Neuronal stem cell (in vitro differentiated cells): Measurements from ENCODE around the gene SEPTIN3.

Experiments
- DNase-seq: peaks from one replicate; pipeline ENCODE4 v3.0.0-alpha.2; 2013; ENCODE audit warnings: low spot score
- H2AFZ ChIP-seq: one replicate; pipeline ENCODE4 v1.6.1; 2013; ENCODE audit warnings: mild to moderate bottlenecking, low read length, inconsistent platforms
- H2AK5ac ChIP-seq: 2 replicates; pipeline ENCODE4 v1.6.1; 2013; ENCODE audit warnings: low read depth, mild to moderate bottlenecking, inconsistent platforms, low read length, moderate library complexity, mixed read lengths
- H2BK120ac ChIP-seq: 2 replicates; pipeline ENCODE4 v1.6.1; 2013; ENCODE audit warnings: low read depth, mild to moderate bottlenecking, inconsistent platforms, low read length, moderate library complexity, mixed read lengths
- H2BK12ac ChIP-seq: one replicate; pipeline ENCODE4 v1.6.1; 2013; ENCODE audit warnings: low read length, inconsistent platforms
- H2BK15ac ChIP-seq: 2 replicates; pipeline ENCODE4 v1.6.1; 2013; ENCODE audit warnings: mild to moderate bottlenecking, low read length, inconsistent platforms, mixed read lengths
- H2BK5ac ChIP-seq: one replicate; pipeline ENCODE4 v1.6.1; 2013; ENCODE audit warnings: inconsistent platforms, mild to moderate bottlenecking, low read length, moderate library complexity
- H3K14ac ChIP-seq: one replicate; pipeline ENCODE4 v1.6.1; 2013; ENCODE audit warnings: low read length, inconsistent platforms
- H3K18ac ChIP-seq: 2 replicates; pipeline ENCODE4 v1.6.1; 2013; ENCODE audit warnings: low read length, inconsistent platforms
- H3K23ac ChIP-seq: 2 replicates; pipeline ENCODE4 v1.6.1; 2013; ENCODE audit warnings: low read depth, mild to moderate bottlenecking, mixed read lengths, low read length, inconsistent platforms; ENCODE audit not compliant: poor library complexity
- H3K27ac ChIP-seq: replicated peaks from 3 replicates; pipeline ENCODE4 v1.5.1; 2013; ENCODE audit warnings: low read length, inconsistent platforms
- H3K27me3 ChIP-seq, 3 experiments: 2 replicates each; pipeline ENCODE4 v1.6.1; 2013; ENCODE audit warnings: low read length in 3 of 3, mild to moderate bottlenecking in 2 of 3, inconsistent platforms in 1 of 3, low read depth in 1 of 3, mixed read lengths in 1 of 3, moderate library complexity in 1 of 3; ENCODE audit not compliant: control insufficient read depth in 3 of 3, insufficient read depth in 3 of 3
- H3K36me3 ChIP-seq, 2 donors: replicated peaks in 1 of 2; 2 replicates each; pipeline ENCODE4 v1.6.1; 2013; ENCODE audit warnings: low read length in 2 of 2; ENCODE audit not compliant: control insufficient read depth in 2 of 2, insufficient read depth in 2 of 2
- H3K4ac ChIP-seq: 2 replicates; pipeline ENCODE4 v1.6.1; 2013; ENCODE audit warnings: inconsistent platforms, mild to moderate bottlenecking, low read length, moderate library complexity
- H3K4me1 ChIP-seq, 2 donors: 1 replicate in 1 of 2; 2 replicates in 1 of 2; pipeline ENCODE4 v1.6.1; 2013; ENCODE audit warnings: low read length in 2 of 2, low read depth in 1 of 2; ENCODE audit not compliant: control insufficient read depth in 2 of 2, insufficient read depth in 1 of 2
- H3K4me2 ChIP-seq: one replicate; pipeline ENCODE4 v1.6.1; 2013; ENCODE audit warnings: mild to moderate bottlenecking, low read length, inconsistent platforms; ENCODE audit not compliant: insufficient read depth, poor library complexity, severe bottlenecking
- H3K4me3 ChIP-seq, 2 donors: 2 replicates each; pipeline ENCODE4 v1.5.1; 2013; ENCODE audit warnings: low read length in 2 of 2, mild to moderate bottlenecking in 2 of 2, inconsistent platforms in 1 of 2, moderate library complexity in 1 of 2
- H3K79me1 ChIP-seq: one replicate; pipeline ENCODE4 v1.6.1; 2013; ENCODE audit warnings: low read depth, mild to moderate bottlenecking, inconsistent platforms, low read length, moderate library complexity
- H3K9ac ChIP-seq: one replicate; pipeline ENCODE4 v1.6.1; 2013; ENCODE audit warnings: mild to moderate bottlenecking, low read depth, low read length, inconsistent platforms; ENCODE audit not compliant: poor library complexity
- H3K9me3 ChIP-seq, 2 donors: replicated peaks in 1 of 2; 2 replicates each; pipeline versions ENCODE3 to v1.6.1; 2013; ENCODE audit warnings: low read length in 2 of 2, mild to moderate bottlenecking in 2 of 2, inconsistent platforms in 1 of 2, low read depth in 1 of 2, mixed read lengths in 1 of 2, moderate library complexity in 1 of 2; ENCODE audit not compliant: control insufficient read depth in 2 of 2, insufficient read depth in 1 of 2
- H4K8ac ChIP-seq: one replicate; pipeline ENCODE4 v1.6.1; 2013; ENCODE audit warnings: low read depth, mild to moderate bottlenecking, inconsistent platforms, low read length, moderate library complexity
- H4K91ac ChIP-seq: one replicate; pipeline ENCODE4 v1.6.1; 2013; ENCODE audit warnings: low read length, low read depth, mild to moderate bottlenecking, inconsistent platforms; ENCODE audit not compliant: poor library complexity
- WGBS, 2 donors: extraction: QIAGEN DNeasy Blood & Tissue Kit; methylation state at CpG; one replicate each; pipeline ENCODE4 v1.1.7; 2013; ENCODE audit warnings: missing lambda C conversion rate in 2 of 2, mixed read lengths in 1 of 2; ENCODE audit not compliant: insufficient read length in 2 of 2, insufficient replicate concordance in 1 of 2; ENCODE audit errors: extremely low coverage in 2 of 2; 5-methylcytosine and 5-hydroxymethylcytosine counted together

Gene SEPTIN3

DNA sequence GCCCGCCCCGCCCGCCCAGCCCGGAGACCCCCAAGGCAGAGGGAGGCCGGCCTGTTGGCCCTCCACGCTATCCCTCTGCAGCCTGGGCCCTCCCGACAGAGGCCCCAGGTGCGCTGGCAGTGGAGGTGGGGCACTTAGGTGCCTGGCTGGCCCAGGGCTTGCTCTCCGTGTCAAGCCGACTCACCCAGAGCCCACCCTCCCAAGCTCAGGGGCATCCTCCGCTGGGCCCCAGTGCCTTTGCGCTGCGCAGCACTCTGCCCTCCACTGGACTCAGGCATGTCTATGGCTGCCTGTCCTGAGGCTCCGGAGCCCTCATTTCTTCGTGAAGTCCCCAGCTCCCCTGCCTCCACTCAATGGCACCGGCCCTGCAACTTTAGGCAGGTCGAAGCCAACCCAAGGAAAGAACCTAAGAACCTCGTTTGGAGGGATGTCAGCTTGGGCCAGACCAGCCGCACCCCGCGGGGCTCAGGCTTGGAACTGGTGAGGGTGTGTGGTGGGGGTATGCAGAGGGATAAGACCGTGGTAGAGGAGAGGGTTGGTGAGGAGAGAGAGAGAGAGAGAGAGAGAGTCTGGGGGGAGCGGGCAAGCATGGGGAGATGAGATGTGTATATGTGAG lies 11.2 kb upstream of the SEPTIN3 start:
- peak overlapping the region; percentile 43 for H3K4me2 ChIP-seq
- no CpG with 5 or more reads among the region's 23 CpGs for WGBS, 2 donors
- H4K8ac ChIP-seq, result no peak overlapping the region
- H3K23ac ChIP-seq, result no peak overlapping the region
- peak overlapping the region; percentile 2 for H2BK12ac ChIP-seq
- peak overlapping the region; percentile 22 for H2AFZ ChIP-seq
- H3K4ac ChIP-seq, result no peak overlapping the region
- H3K79me1 ChIP-seq, result peaks cover 2% of the 10 kb centered on the region
- H2AK5ac ChIP-seq, result peak overlapping the region; percentile 61
- H2BK120ac ChIP-seq, result no peak overlapping the region
- H3K4me1 ChIP-seq, result peaks cover 3 to 5% of the 10 kb centered on the region in 2 donors
- H3K4me3 ChIP-seq, result peak overlapping the region in 1 of 2 donors; percentile 11
- no peak overlapping the region for H3K9ac ChIP-seq
- H3K18ac ChIP-seq, result peak overlapping the region; percentile 81
- no peaks in the 10 kb centered on the region for H3K36me3 ChIP-seq
- no peak overlapping the region for H2BK5ac ChIP-seq
- peak overlapping the region; percentile 22 for H4K91ac ChIP-seq
- H2BK15ac ChIP-seq, result peak overlapping the region; percentile 25
- H3K27me3 ChIP-seq, result peaks cover 0 to 2% (median 0%) of the 10 kb centered on the region in 3 experiments
- H3K14ac ChIP-seq, result no peak overlapping the region
- no peaks in the 10 kb centered on the region for H3K9me3 ChIP-seq
- no peak overlapping the region for H3K27ac ChIP-seq
- DNase-seq, result no peak

DNA sequence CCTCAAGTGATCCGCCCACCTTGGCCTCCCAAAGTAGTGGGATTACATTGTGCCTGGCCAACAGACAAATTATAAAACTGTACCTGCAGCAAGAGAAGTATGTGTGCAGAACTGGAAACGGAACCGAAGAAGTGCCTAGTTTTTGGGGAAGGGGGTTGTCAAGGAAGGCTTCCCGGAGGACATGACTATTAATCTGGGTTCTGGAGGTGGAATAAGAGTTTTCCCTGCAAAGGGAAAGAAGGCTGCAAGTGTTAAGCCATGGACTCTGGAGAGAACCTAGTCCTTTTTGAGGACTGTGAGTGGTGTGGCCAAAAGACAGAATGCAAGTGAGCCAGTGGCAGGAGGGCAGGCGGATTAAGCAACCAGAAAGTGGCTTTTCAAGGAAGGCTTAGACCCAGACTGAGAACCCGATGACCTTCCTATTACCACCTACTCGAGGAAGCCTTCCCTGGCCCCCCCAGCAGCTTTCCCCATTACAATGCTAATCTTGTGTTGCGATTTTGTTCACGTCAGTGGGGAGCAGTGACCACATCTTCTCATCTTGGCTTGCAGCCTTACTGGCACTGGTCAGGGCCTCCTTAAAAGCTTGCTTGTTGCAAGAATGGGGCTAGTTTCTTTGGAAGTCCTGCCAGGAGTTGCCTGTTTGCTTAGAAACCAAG lies 5.7 kb upstream of the SEPTIN3 start:
- Histone ChIP-seq H2BK12ac (no peak overlapping the region), H3K23ac (no peak overlapping the region)

DNA sequence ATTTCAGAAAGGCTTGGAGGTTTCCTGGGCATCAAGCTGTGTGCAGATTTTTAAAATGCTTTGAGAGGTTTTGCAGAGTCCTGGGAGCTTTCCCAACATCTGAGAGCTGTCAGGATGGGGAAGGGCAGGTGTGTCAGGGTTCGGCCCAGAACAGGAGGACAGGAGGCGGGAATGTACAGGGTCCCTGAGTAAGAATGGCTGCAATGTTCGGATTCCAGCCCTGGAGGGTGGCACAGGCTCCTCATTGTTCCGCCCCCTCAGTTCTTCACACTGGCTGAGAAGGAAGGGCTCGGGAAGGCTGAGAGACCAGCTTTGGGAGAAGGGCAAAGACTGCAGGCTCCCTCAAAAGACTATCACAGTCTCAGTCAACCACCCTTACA lies 5.1 kb upstream of the SEPTIN3 start:
- no peaks in the 10 kb centered on the region for H3K9me3 ChIP-seq
- H2AK5ac ChIP-seq, result no peak overlapping the region
- no peak overlapping the region for H2BK120ac ChIP-seq
- no peak overlapping the region for H2BK15ac ChIP-seq
- H3K27ac ChIP-seq, result peak overlapping the region; percentile 41
- H2AFZ ChIP-seq, result peak overlapping the region; percentile 25
- H2BK5ac ChIP-seq, result no peak overlapping the region
- no peaks in the 10 kb centered on the region for H3K79me1 ChIP-seq
- H3K23ac ChIP-seq, result no peak overlapping the region
- no peak overlapping the region for H3K14ac ChIP-seq
- no peak overlapping the region for H3K9ac ChIP-seq
- no CpG with 5 or more reads among the region's 5 CpGs for WGBS, 2 donors
- H3K4ac ChIP-seq, result no peak overlapping the region
- H3K27me3 ChIP-seq, result no peaks in the 10 kb centered on the region
- H4K91ac ChIP-seq, result no peak overlapping the region
- H3K18ac ChIP-seq, result no peak overlapping the region
- DNase-seq, result no peak
- H3K4me3 ChIP-seq, result no peak overlapping the region
- no peak overlapping the region for H4K8ac ChIP-seq
- no peak overlapping the region for H2BK12ac ChIP-seq
- no peaks in the 10 kb centered on the region for H3K36me3 ChIP-seq
- H3K4me2 ChIP-seq, result no peak overlapping the region
- H3K4me1 ChIP-seq, result peaks cover 20 to 27% of the 10 kb centered on the region in 2 donors

More for the DNA sequence above, 5.7 kb upstream of the SEPTIN3 start:
- Histone ChIP-seq H3K9ac (no peak overlapping the region), H2BK15ac (no peak overlapping the region), H2AFZ (peak overlapping the region; percentile 25), H2BK5ac (no peak overlapping the region), H2AK5ac (no peak overlapping the region), H3K4me3 (no peak overlapping the region), H4K91ac (no peak overlapping the region), H3K36me3 (no peaks in the 10 kb centered on the region), H3K4me2 (peak overlapping the region; percentile 27), H3K4ac (no peak overlapping the region), H3K18ac (peak overlapping the region; percentile 17), H3K14ac (no peak overlapping the region), H3K27me3 (no peaks in the 10 kb centered on the region), H2BK120ac (no peak overlapping the region), H3K9me3 (no peaks in the 10 kb centered on the region), H3K79me1 (no peaks in the 10 kb centered on the region), H4K8ac (no peak overlapping the region), H3K4me1 (peaks cover 17 to 23% of the 10 kb centered on the region in 2 donors), H3K27ac (peak overlapping the region; percentile 8)
- no CpG with 5 or more reads among the region's 9 CpGs for WGBS, 2 donors
- DNase-seq, result no peak

DNA sequence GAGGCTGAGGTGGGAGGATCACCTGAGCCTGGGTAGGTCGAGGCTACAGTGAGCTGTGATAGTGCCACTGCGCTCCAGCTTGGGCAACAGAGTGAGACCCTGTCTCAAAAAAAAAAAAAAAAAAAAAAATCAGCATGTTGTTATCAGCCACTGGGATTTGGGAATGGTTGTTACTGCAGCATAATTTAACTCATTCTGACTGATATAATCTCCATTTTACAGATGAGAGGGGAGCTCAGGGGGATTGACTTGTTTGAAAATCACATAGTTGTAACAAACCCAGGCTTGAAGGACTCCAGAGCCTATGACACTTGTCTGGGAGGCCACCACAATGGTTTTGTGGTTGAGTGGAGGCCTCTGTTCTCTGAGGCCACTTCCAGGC lies 3.0 kb upstream of the SEPTIN3 start:
- Histone ChIP-seq H2BK120ac (no peak overlapping the region), H3K14ac (no peak overlapping the region), H3K79me1 (no peaks in the 10 kb centered on the region), H3K4me3 (no peak overlapping the region), H3K27ac (no peak overlapping the region), H3K27me3 (no peaks in the 10 kb centered on the region), H3K4me2 (no peak overlapping the region), H4K91ac (no peak overlapping the region), H4K8ac (no peak overlapping the region), H2AK5ac (no peak overlapping the region), H3K9ac (no peak overlapping the region), H2AFZ (peak overlapping the region; percentile 83), H3K36me3 (no peaks in the 10 kb centered on the region), H3K4ac (no peak overlapping the region), H3K18ac (no peak overlapping the region), H2BK12ac (no peak overlapping the region), H2BK5ac (no peak overlapping the region), H3K4me1 (peaks cover 24 to 26% of the 10 kb centered on the region in 2 donors), H3K9me3 (no peaks in the 10 kb centered on the region), H3K23ac (no peak overlapping the region), H2BK15ac (no peak overlapping the region)
- WGBS, 2 donors, result no CpG with 5 or more reads among the region's 2 CpGs
- no peak for DNase-seq
